Smooth muscle cell (in vitro differentiated cells): Measurements from ENCODE around the gene CNKSR3. TPM values are rescaled to one million over a fixed set of nuclear protein-coding genes. Genes with fewer than 3 reads are reported as not detected.

Experiments
- DNase-seq: peaks from one replicate; lab custom pipeline; 2025; ENCODE audit not compliant: unreplicated experiment; lab: John Stamatoyannopoulos, UW
- H2AFZ ChIP-seq: fragments of 200-600 bp; sonication (generic); 2 replicates; pipeline ENCODE4 v1.6.0; 2016; ENCODE audit warnings: antibody characterized with exemption, low read depth, mild to moderate bottlenecking
- H3F3A ChIP-seq: fragments of 200-600 bp; sonication (generic); 2 replicates; pipeline ENCODE4 v1.6.0; 2017; ENCODE audit warnings: antibody characterized with exemption, low read depth
- H3K27ac ChIP-seq: fragments of 200-600 bp; sonication (generic); 2 replicates; pipeline ENCODE4 v1.5.1; 2016; ENCODE audit warnings: low read depth, mild to moderate bottlenecking
- H3K27me3 ChIP-seq: fragments of 200-600 bp; sonication (generic); 2 replicates; pipeline ENCODE4 v1.6.1; 2016; ENCODE audit warnings: low read depth, mild to moderate bottlenecking
- H3K36me3 ChIP-seq: fragments of 200-600 bp; sonication (generic); 2 replicates; pipeline ENCODE4 v1.5.1; 2016; ENCODE audit warnings: low read depth
- H3K4me1 ChIP-seq: fragments of 200-600 bp; sonication (generic); 2 replicates; pipeline ENCODE4 v1.5.1; 2016; ENCODE audit warnings: low read depth
- H3K4me2 ChIP-seq: fragments of 200-600 bp; sonication (generic); 2 replicates; pipeline ENCODE4 v1.6.0; 2016; ENCODE audit warnings: mild to moderate bottlenecking
- H3K4me3 ChIP-seq: fragments of 200-600 bp; sonication (generic); 2 replicates; pipeline ENCODE4 v1.5.1; 2016; ENCODE audit warnings: mild to moderate bottlenecking
- H3K79me2 ChIP-seq: fragments of 200-600 bp; sonication (generic); 2 replicates; pipeline ENCODE4 v1.6.0; 2016; ENCODE audit warnings: low read depth, mild to moderate bottlenecking
- H3K9ac ChIP-seq: fragments of 200-600 bp; sonication (generic); 2 replicates; pipeline ENCODE4 v1.6.0; 2016; ENCODE audit warnings: low read depth
- H3K9me3 ChIP-seq: fragments of 200-600 bp; sonication (generic); replicated peaks from 2 replicates; pipeline ENCODE4 v1.5.1; 2016; ENCODE audit warnings: low read depth
- H4K20me1 ChIP-seq: fragments of 200-600 bp; sonication (generic); 2 replicates; pipeline ENCODE4 v1.6.0; 2016; ENCODE audit warnings: low read depth
- CTCF ChIP-seq: fragments of 200-600 bp; sonication (generic); IDR thresholded peaks from 2 replicates; pipeline ENCODE4 v1.5.1; 2017; ENCODE audit warnings: borderline replicate concordance, mild to moderate bottlenecking, antibody characterized with exemption; ENCODE audit not compliant: insufficient read depth, poor library complexity, severe bottlenecking
- WGBS: methylation state at CpG from one replicate; pipeline ENCODE4 v1.1.7; 2016; ENCODE audit warnings: low lambda C conversion rate; 5-methylcytosine and 5-hydroxymethylcytosine counted together
- polyA plus RNA-seq: library from polyadenylated mRNA; unstranded; fragments of >200 nt; fragmentation: Nextera tagmentation; extraction: Ambion mirVana; gene quantifications from 2 replicates; pipeline ENCODE4 v1.2.1, GENCODE V29; 2016
- total RNA-seq: library from RNA; depleted of rRNA; stranded (reverse); fragments of >200 nt; gene quantifications from 2 replicates; pipeline ENCODE4 v1.2.3, GENCODE V29; 2014

The CNKSR3 gene
- total and polyA plus RNA-seq, 2 experiments from 2014 or later: 5.0 to 5.5 TPM

- Histone ChIP-seq H3K4me1 (no peaks in the 10 kb centered on the region), H3K79me2 (peaks cover 4% of the 10 kb centered on the region), H3K27me3 (no peaks in the 10 kb centered on the region), H3K9me3 (no peaks in the 10 kb centered on the region), H3K9ac (no peak overlapping the region), H3K4me3 (no peak overlapping the region), H3K27ac (no peak overlapping the region), H4K20me1 (peaks cover 2% of the 10 kb centered on the region), H3F3A (no peaks in the 10 kb centered on the region), H2AFZ (no peak overlapping the region), H3K36me3 (no peaks in the 10 kb centered on the region), H3K4me2 (no peak overlapping the region)
- no peak for TF ChIP-seq CTCF
- WGBS: 83% methylated on average over 5 of the region's 5 CpGs
- DNase-seq: no peak
These were observed 15.7 kb downstream of the CNKSR3 start for GRCh38 chr6:154494592-154495311.

- no peak overlapping the region for H3K27ac ChIP-seq
- no peaks in the 10 kb centered on the region for H3K27me3 ChIP-seq
- 86% methylated on average over 5 of the region's 5 CpGs for WGBS
- TF ChIP-seq CTCF: no peak
- no peaks in the 10 kb centered on the region for H3K9me3 ChIP-seq
- H3K79me2 ChIP-seq: peaks cover 9% of the 10 kb centered on the region
- no peak overlapping the region for H2AFZ ChIP-seq
- no peaks in the 10 kb centered on the region for H4K20me1 ChIP-seq
- peaks cover 9% of the 10 kb centered on the region for H3K4me1 ChIP-seq
- H3F3A ChIP-seq: no peaks in the 10 kb centered on the region
- H3K4me2 ChIP-seq: no peak overlapping the region
- H3K9ac ChIP-seq: no peak overlapping the region
- no peak overlapping the region for H3K4me3 ChIP-seq
- H3K36me3 ChIP-seq: no peaks in the 10 kb centered on the region
- DNase-seq: no peak
These were observed 18.7 kb downstream of the CNKSR3 start for GRCh38 chr6:154491567-154492470.

GRCh38 chr6:154489822-154490221 lies 20.7 kb downstream of the CNKSR3 start:
- Histone ChIP-seq H3F3A (no peaks in the 10 kb centered on the region), H3K79me2 (peaks cover 9% of the 10 kb centered on the region), H2AFZ (no peak overlapping the region), H4K20me1 (no peaks in the 10 kb centered on the region), H3K9me3 (no peaks in the 10 kb centered on the region), H3K27ac (no peak overlapping the region), H3K36me3 (no peaks in the 10 kb centered on the region), H3K27me3 (no peaks in the 10 kb centered on the region), H3K4me3 (no peak overlapping the region), H3K9ac (no peak overlapping the region), H3K4me2 (no peak overlapping the region), H3K4me1 (peaks cover 9% of the 10 kb centered on the region)
- WGBS: 93% methylated on average over 5 of the region's 5 CpGs
- TF ChIP-seq CTCF: no peak
- DNase-seq: no peak
